Naive B cell (primary cell): ENCODE data around the gene NNMT. TPM values are rescaled to one million over a fixed set of nuclear protein-coding genes. Genes with fewer than 3 reads are reported as not detected.

ENCODE experiments used
- ATAC-seq, 2 donors: fragments of 150-1000 bp; cut with Tn5 transposase; 2 replicates each; pipeline ENCODE4 v1.10.0; 2021; ENCODE audit warnings: low read depth in 2 of 2, mild to moderate bottlenecking in 2 of 2, moderate library complexity in 2 of 2
- DNase-seq: peaks from one replicate; pipeline ENCODE4 v3.0.0; 2022
- H3K27ac Mint-ChIP-seq, 6 donors: one replicate each; pipeline ENCODE4 v1.8.0; 2020 to 2022; ENCODE audit warnings: mild to moderate bottlenecking in 6 of 6, mixed read lengths in 6 of 6, moderate library complexity in 5 of 6, inconsistent platforms in 2 of 6
- H3K27me3 Mint-ChIP-seq, 3 donors: one replicate each; pipeline ENCODE4 v1.8.0; 2021 to 2022; ENCODE audit warnings: mixed read lengths in 3 of 3, mild to moderate bottlenecking in 1 of 3
- H3K36me3 Mint-ChIP-seq, 2 donors: one replicate each; pipeline ENCODE4 v1.8.0; 2020 to 2022; ENCODE audit warnings: mixed read lengths in 2 of 2, inconsistent platforms in 1 of 2, mild to moderate bottlenecking in 1 of 2
- H3K4me1 Mint-ChIP-seq, 3 donors: one replicate each; pipeline ENCODE4 v1.8.0; 2020 to 2022; ENCODE audit warnings: mixed read lengths in 3 of 3, inconsistent platforms in 1 of 3, mild to moderate bottlenecking in 1 of 3, moderate library complexity in 1 of 3
- H3K4me3 Mint-ChIP-seq, 8 donors: one replicate each; pipeline ENCODE4 v1.8.0; 2020 to 2022; ENCODE audit warnings: mild to moderate bottlenecking in 8 of 8, mixed read lengths in 8 of 8, moderate library complexity in 8 of 8, inconsistent platforms in 2 of 8
- H3K9me3 Mint-ChIP-seq, 7 donors: one replicate each; pipeline ENCODE4 v1.8.0; 2020 to 2022; ENCODE audit warnings: mixed read lengths in 7 of 7, mild to moderate bottlenecking in 5 of 7, inconsistent platforms in 2 of 7, moderate library complexity in 1 of 7
- polyA plus RNA-seq, 6 donors: library from polyadenylated mRNA; unstranded; fragments of 300-500 nt; fragmentation: Illumina TruSeq; gene quantifications; one replicate each; pipeline ENCODE4 v1.2.3, GENCODE V29; 2021; ENCODE audit warnings: low read depth in 6 of 6

NNMT gene
- polyA plus RNA-seq, 6 donors from 2014 or later, result 0.64 TPM; not detected in 5

DNA sequence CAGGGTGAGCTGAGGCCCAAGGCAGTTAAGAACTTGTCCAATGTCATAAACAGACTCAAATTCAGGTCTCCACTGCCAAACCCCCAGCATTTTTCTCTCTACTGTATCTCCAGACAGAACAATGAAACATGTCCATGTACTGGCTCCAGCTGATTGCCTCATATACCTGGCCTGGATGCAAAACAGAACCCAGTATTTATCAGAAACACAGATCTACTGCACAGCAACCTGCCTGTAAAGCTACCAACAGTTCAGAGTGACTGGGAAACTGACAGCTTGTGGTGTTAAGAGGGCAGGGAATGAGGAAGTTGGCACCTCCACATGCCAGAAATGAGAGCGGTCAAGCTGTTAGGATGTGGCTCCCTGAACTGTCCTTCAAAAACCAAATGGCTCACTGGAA is 62.5 kb downstream of the NNMT start:
- Mint-ChIP-seq H3K4me3 (no peak overlapping the region), H3K27ac (no peak overlapping the region), H3K36me3 (peaks cover 0 to 4% of the 10 kb centered on the region in 2 donors), H3K4me1 (no peaks in the 10 kb centered on the region), H3K9me3 (peaks cover 0 to 6% (median 0%) of the 10 kb centered on the region in 7 donors), H3K27me3 (peaks cover 20 to 43% (median 25%) of the 10 kb centered on the region in 3 donors)
- ATAC-seq (no peak), DNase-seq (no peak)

- Mint-ChIP-seq H3K4me3 (no peak overlapping the region), H3K4me1 (no peaks in the 10 kb centered on the region), H3K27ac (no peak overlapping the region), H3K27me3 (peaks cover 25 to 44% (median 29%) of the 10 kb centered on the region in 3 donors), H3K36me3 (peaks cover 0 to 4% of the 10 kb centered on the region in 2 donors), H3K9me3 (peaks cover 0 to 6% (median 0%) of the 10 kb centered on the region in 7 donors)
- no peak for ATAC-seq
- DNase-seq, result no peak
These were observed 63.1 kb downstream of the NNMT start for GRCh38 chr11:114359342-114359741.

- Mint-ChIP-seq H3K27ac (no peak overlapping the region), H3K4me3 (no peak overlapping the region), H3K9me3 (peaks cover 0 to 6% (median 0%) of the 10 kb centered on the region in 7 donors), H3K27me3 (peaks cover 46 to 67% (median 47%) of the 10 kb centered on the region in 3 donors), H3K36me3 (peaks cover 0 to 4% of the 10 kb centered on the region in 2 donors), H3K4me1 (no peaks in the 10 kb centered on the region)
- no peak for DNase-seq
- no peak for ATAC-seq
These were observed 66.1 kb downstream of the NNMT start for GRCh38 chr11:114362326-114362725.

- peaks cover 41 to 63% (median 41%) of the 10 kb centered on the region in 3 donors for H3K27me3 Mint-ChIP-seq
- peaks cover 0 to 6% (median 0%) of the 10 kb centered on the region in 7 donors for H3K9me3 Mint-ChIP-seq
- H3K4me3 Mint-ChIP-seq, result no peak overlapping the region
- DNase-seq, result no peak
- H3K27ac Mint-ChIP-seq, result no peak overlapping the region
- no peak for ATAC-seq
- no peaks in the 10 kb centered on the region for H3K4me1 Mint-ChIP-seq
- H3K36me3 Mint-ChIP-seq, result peaks cover 0 to 4% of the 10 kb centered on the region in 2 donors
These were observed 66.8 kb downstream of the NNMT start for GRCh38 chr11:114362958-114363357.

Other genes with a start within 250 kb of the NNMT start
- gene ZBTB16, start 236.7 kb upstream of the NNMT start, polyA plus RNA-seq, result 100 to 1,000 TPM in 2 of 6 donors, 10 to 100 TPM in 3, 1 to 10 TPM in 1; 10.0 to 178 (median 50.5) TPM
- 10 to 100 TPM in 5 of 6 donors, 1 to 10 TPM in 1; 7.0 to 17.2 (median 15.4) TPM for gene C11orf71, start 104.1 kb downstream of the NNMT start, polyA plus RNA-seq
- 10 to 100 TPM; 42.5 to 73.4 (median 60.3) TPM for gene RBM7, start 104.3 kb downstream of the NNMT start, polyA plus RNA-seq
- gene REXO2, start 143.1 kb downstream of the NNMT start, polyA plus RNA-seq, result 10 to 100 TPM; 29.8 to 38.6 (median 32.6) TPM